ENCODE data around the gene RPGRIP1L.

The RPGRIP1L gene

GRCh38 chr16:53611179-53611696 is 92.4 kb downstream of the RPGRIP1L start:
- no peak for TF ChIP-seq CTCF (IDR thresholded peaks at IDR 0.05)
- no peak overlapping the region for H3K4me2 ChIP-seq (ENCODE audit: low read length)
- no peak overlapping the region for H3K4me3 ChIP-seq (ENCODE audit: low read depth, low read length)
- no peaks in the 10 kb centered on the region for H3K36me3 ChIP-seq (ENCODE audit: control insufficient read depth, insufficient read depth, low read length)
- H3K9ac ChIP-seq: no peak overlapping the region
- H3K79me2 ChIP-seq: no peaks in the 10 kb centered on the region
- no peaks in the 10 kb centered on the region for H3K9me3 ChIP-seq (ENCODE audit: control insufficient read depth, low read length)
- no peak overlapping the region for H3K27ac ChIP-seq
- no peaks in the 10 kb centered on the region for H3K4me1 ChIP-seq
- no peak overlapping the region for H2AFZ ChIP-seq
- no peaks in the 10 kb centered on the region for H3K27me3 ChIP-seq (ENCODE audit: control insufficient read depth, insufficient read depth, low read length)

- Histone ChIP-seq H3K4me1 (no peaks in the 10 kb centered on the region), H3K9ac (no peak overlapping the region), H3K36me3 (ENCODE audit: control insufficient read depth, insufficient read depth, low read length) (no peaks in the 10 kb centered on the region), H3K9me3 (ENCODE audit: control insufficient read depth, low read length) (no peaks in the 10 kb centered on the region), H3K27ac (no peak overlapping the region), H3K4me3 (ENCODE audit: low read depth, low read length) (no peak overlapping the region), H2AFZ (no peak overlapping the region), H3K79me2 (no peaks in the 10 kb centered on the region), H3K27me3 (ENCODE audit: control insufficient read depth, insufficient read depth, low read length) (no peaks in the 10 kb centered on the region), H3K4me2 (ENCODE audit: low read length) (no peak overlapping the region)
- TF ChIP-seq CTCF (IDR thresholded peaks at IDR 0.05): no peak
These were observed 94.1 kb downstream of the RPGRIP1L start for GRCh38 chr16:53609536-53609935.

- no peak for TF ChIP-seq CTCF (IDR thresholded peaks at IDR 0.05)
These were observed 95.6 kb downstream of the RPGRIP1L start for GRCh38 chr16:53608094-53608493.

GRCh38 chr16:53605831-53606400 is 97.7 kb downstream of the RPGRIP1L start:
- Histone ChIP-seq H3K79me2 (no peaks in the 10 kb centered on the region), H3K27ac (no peak overlapping the region), H3K4me2 (ENCODE audit: low read length) (no peak overlapping the region), H3K9me3 (ENCODE audit: control insufficient read depth, low read length) (no peaks in the 10 kb centered on the region), H2AFZ (no peak overlapping the region), H3K4me1 (no peaks in the 10 kb centered on the region), H3K27me3 (ENCODE audit: control insufficient read depth, insufficient read depth, low read length) (no peaks in the 10 kb centered on the region), H3K9ac (no peak overlapping the region), H3K4me3 (ENCODE audit: low read depth, low read length) (no peak overlapping the region), H3K36me3 (ENCODE audit: control insufficient read depth, insufficient read depth, low read length) (no peaks in the 10 kb centered on the region)
- no peak for TF ChIP-seq CTCF (IDR thresholded peaks at IDR 0.05)

More at GRCh38 chr16:53608094-53608493, 95.6 kb downstream of the RPGRIP1L start:
- Histone ChIP-seq H3K9me3 (ENCODE audit: control insufficient read depth, low read length) (no peaks in the 10 kb centered on the region), H3K27ac (no peak overlapping the region), H3K27me3 (ENCODE audit: control insufficient read depth, insufficient read depth, low read length) (no peaks in the 10 kb centered on the region), H3K36me3 (ENCODE audit: control insufficient read depth, insufficient read depth, low read length) (no peaks in the 10 kb centered on the region), H2AFZ (no peak overlapping the region), H3K4me2 (ENCODE audit: low read length) (no peak overlapping the region), H3K9ac (no peak overlapping the region), H3K4me1 (no peaks in the 10 kb centered on the region), H3K79me2 (no peaks in the 10 kb centered on the region), H3K4me3 (ENCODE audit: low read depth, low read length) (no peak overlapping the region)

GRCh38 chr16:53605356-53605755 is 98.3 kb downstream of the RPGRIP1L start:
- Histone ChIP-seq H3K36me3 (ENCODE audit: control insufficient read depth, insufficient read depth, low read length) (no peaks in the 10 kb centered on the region), H3K9me3 (ENCODE audit: control insufficient read depth, low read length) (no peaks in the 10 kb centered on the region), H2AFZ (no peak overlapping the region), H3K4me1 (no peaks in the 10 kb centered on the region), H3K9ac (no peak overlapping the region), H3K4me3 (ENCODE audit: low read depth, low read length) (no peak overlapping the region), H3K4me2 (ENCODE audit: low read length) (no peak overlapping the region), H3K79me2 (no peaks in the 10 kb centered on the region), H3K27me3 (ENCODE audit: control insufficient read depth, insufficient read depth, low read length) (no peaks in the 10 kb centered on the region), H3K27ac (no peak overlapping the region)
- TF ChIP-seq CTCF (IDR thresholded peaks at IDR 0.05): no peak
